AG10803 (cell line): ENCODE results near the gene FTO.
A peak's percentile ranks its signal among the peaks of the same experiment; 100 is the strongest.

ENCODE experiments used
- DNase-seq: peaks from one replicate; pipeline ENCODE4 v3.0.0; 2010; ENCODE audit warnings: low read depth
- H3K4me3 ChIP-seq: 2 replicates; pipeline ENCODE4 v1.5.1; 2011; ENCODE audit warnings: mild to moderate bottlenecking, low read length, control low read depth
- CTCF ChIP-seq: conservative IDR thresholded peaks from 2 replicates; pipeline ENCODE4 v1.5.1; 2011; ENCODE audit warnings: mild to moderate bottlenecking, low read length, control low read depth, inconsistent platforms

FTO gene

GRCh38 chr16:53912155-53912554 is 208.2 kb downstream of the FTO start:
- no peak overlapping the region for H3K4me3 ChIP-seq
- TF ChIP-seq CTCF: no peak
- no peak for DNase-seq

- DNase-seq: peak; percentile 90
- TF ChIP-seq CTCF: no peak
- H3K4me3 ChIP-seq: no peak overlapping the region
These were observed 209.3 kb downstream of the FTO start for GRCh38 chr16:53913099-53913870.

GRCh38 chr16:53913920-53914319 is 210.0 kb downstream of the FTO start:
- no peak for DNase-seq
- TF ChIP-seq CTCF: no peak
- no peak overlapping the region for H3K4me3 ChIP-seq

GRCh38 chr16:53914736-53915135 is 210.8 kb downstream of the FTO start:
- no peak for TF ChIP-seq CTCF
- no peak for DNase-seq
- H3K4me3 ChIP-seq: no peak overlapping the region

GRCh38 chr16:53915452-53916160 is 211.7 kb downstream of the FTO start:
- no peak overlapping the region for H3K4me3 ChIP-seq
- peak; percentile 46 for DNase-seq
- no peak for TF ChIP-seq CTCF

DNA sequence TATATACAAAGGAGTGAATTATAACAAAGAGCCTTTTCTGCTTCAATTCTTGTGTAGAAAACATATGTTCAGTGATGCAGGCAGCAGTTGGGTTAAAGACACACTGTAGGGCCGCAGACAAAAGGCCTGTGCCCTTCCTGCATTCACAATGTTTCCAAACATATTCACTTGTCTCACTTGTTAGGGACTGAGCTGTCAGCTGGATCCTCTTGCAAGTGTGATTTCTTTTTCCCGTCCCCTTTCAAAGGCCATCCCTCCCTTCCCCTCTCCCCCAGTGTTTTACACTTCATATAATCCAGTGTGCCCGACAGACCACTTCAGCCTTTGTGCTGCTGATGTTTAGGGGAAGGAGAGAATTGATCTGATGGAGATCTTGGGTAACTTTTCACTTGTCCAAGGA is 217.0 kb downstream of the FTO start:
- no peak overlapping the region for H3K4me3 ChIP-seq
- no peak for TF ChIP-seq CTCF
- DNase-seq: no peak
